Panc1 (cell line): ENCODE results near the gene TP53I11. TPM values are rescaled to one million over a fixed set of nuclear protein-coding genes. Genes with fewer than 3 reads are reported as not detected.

Source experiments
- ATAC-seq: fragments of 200-7000 bp; cut with Tn5 transposase; 2 replicates; pipeline ENCODE4 v1.9.1; 2020; ENCODE audit warnings: mild to moderate bottlenecking, moderate library complexity
- BruUV-seq: library from RNA; stranded (reverse); fragments of 400-500 nt; replicated peaks from 2 replicates; lab custom pipeline; 2021; lab: Mats Ljungman, UMichigan
- CTCF ChIA-PET: fragments of 300-600 bp; sonication (Branson Sonifier 250); formaldehyde crosslinking; loops from one replicate; lab custom pipeline; 2022; ENCODE audit warnings: antibody characterized with exemption; lab: Charles Lee
- POLR2A ChIA-PET: fragments of 300-600 bp; sonication (Branson Sonifier 250); formaldehyde crosslinking; loops from one replicate; lab custom pipeline; 2022; ENCODE audit warnings: antibody characterized with exemption; lab: Charles Lee
- DNase-seq: peaks from one replicate; pipeline ENCODE4 v3.0.0-alpha.2; 2010; ENCODE audit warnings: low read depth, low spot score
- H3K27ac ChIP-seq: 2 replicates; pipeline ENCODE4 v1.5.1; 2011; ENCODE audit warnings: mild to moderate bottlenecking, low read length, inconsistent platforms
- H3K27me3 ChIP-seq: fragments of 200-500 bp; sonication (Bioruptor generic); 2 replicates; pipeline ENCODE4 v1.6.0; 2014; ENCODE audit warnings: low read length, inconsistent platforms; ENCODE audit not compliant: control insufficient read depth, insufficient read depth
- H3K36me3 ChIP-seq: fragments of 200-500 bp; sonication (Bioruptor generic); 2 replicates; pipeline ENCODE4 v1.5.1; 2014; ENCODE audit warnings: inconsistent platforms, mild to moderate bottlenecking, low read length, moderate library complexity; ENCODE audit not compliant: control insufficient read depth, insufficient read depth
- H3K4me1 ChIP-seq: 2 replicates; pipeline ENCODE4 v1.5.1; 2011; ENCODE audit warnings: inconsistent platforms, mild to moderate bottlenecking, low read length, moderate library complexity; ENCODE audit not compliant: control insufficient read depth, insufficient read depth
- H3K4me3 ChIP-seq, 2 experiments: 2 replicates each; pipeline ENCODE4 v1.5.1; 2011 to 2012; ENCODE audit warnings: low read depth in 2 of 2, low read length in 2 of 2, mild to moderate bottlenecking in 2 of 2, inconsistent platforms in 1 of 2, moderate library complexity in 1 of 2
- H3K9me3 ChIP-seq: fragments of 200-500 bp; sonication (Bioruptor generic); 2 replicates; pipeline ENCODE4 v1.5.1; 2014; ENCODE audit warnings: low read depth, mild to moderate bottlenecking, inconsistent platforms, low read length, moderate library complexity; ENCODE audit not compliant: control insufficient read depth, insufficient read depth
- POLR2AphosphoS5 ChIP-seq: IDR thresholded peaks from 2 replicates; pipeline ENCODE4 v1.6.1; 2012; ENCODE audit warnings: mild to moderate bottlenecking, low read depth, low read length, moderate library complexity
- SIN3A ChIP-seq: IDR thresholded peaks from 2 replicates; pipeline ENCODE4 v1.6.1; 2012; ENCODE audit warnings: low read depth, mild to moderate bottlenecking, low read length, moderate library complexity, borderline replicate concordance; ENCODE audit not compliant: insufficient read depth
- TCF7L2 ChIP-seq: IDR thresholded peaks from 2 replicates; pipeline ENCODE4 v1.6.1; 2011; ENCODE audit warnings: mild to moderate bottlenecking, low read depth, low read length, inconsistent platforms
- in situ Hi-C: cut with HindIII; loops from 2 replicates; pipeline ENCODE4 v1.10.0; 2016; ENCODE audit warnings: low sequenced_read_pairs, low pct_unique_long_range_greater_than_20kb
- intact Hi-C: fragments of 100-400 bp; cut with micrococcal nuclease; formaldehyde crosslinking; loops from one replicate; pipeline ENCODE4 v1.10.0; 2022; ENCODE audit not compliant: unreplicated experiment
- total RNA-seq: library from RNA; stranded (reverse); gene quantifications from one replicate; pipeline ENCODE4 v1.2.1, GENCODE V29; 2021; ENCODE audit not compliant: unreplicated experiment
- TF ChIP-seq, protein P1 (sequence below): fragments of 450-650 bp; IDR thresholded peaks from 2 replicates; pipeline ENCODE4 v1.5.1; 2017; ENCODE audit warnings: mild to moderate bottlenecking
- TF ChIP-seq, protein P2 (sequence below), 2 experiments: IDR thresholded peaks; 2 replicates each; pipeline ENCODE4 v1.6.1; 2011 to 2012; ENCODE audit warnings: low read depth in 2 of 2, control low read depth in 1 of 2, low read length in 1 of 2, mild to moderate bottlenecking in 1 of 2, moderate library complexity in 1 of 2; ENCODE audit not compliant: insufficient read depth in 1 of 2

TP53I11 gene
- total RNA-seq, 1 experiment from 2014 or later, result 132 TPM

DNA sequence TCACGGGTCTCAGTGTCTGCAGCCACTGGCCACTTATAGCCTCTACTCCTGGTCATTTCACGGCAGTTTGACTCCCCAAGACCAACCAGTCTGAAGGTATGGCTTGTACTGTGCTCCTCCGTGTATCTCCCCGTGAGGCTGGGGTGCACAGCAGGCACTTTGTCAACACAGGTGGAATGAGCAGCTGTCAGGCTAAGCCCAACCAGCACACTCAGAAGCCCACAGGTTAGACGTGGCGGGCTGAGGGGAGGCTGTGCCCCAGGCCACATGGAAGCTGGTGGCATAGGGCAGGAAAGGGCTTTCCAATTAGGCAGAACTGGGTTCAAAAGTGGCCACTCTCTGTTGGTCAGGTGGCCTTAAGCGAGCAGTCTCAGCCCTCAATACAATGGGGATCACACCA, 7.0 kb downstream of the TP53I11 start:
- BruUV-seq, result no TSS peak
- CTCF ChIA-PET, result no interaction called here
- Histone ChIP-seq H3K36me3 (no peaks in the 10 kb centered on the region), H3K9me3 (no peaks in the 10 kb centered on the region), H3K4me3 (no peak overlapping the region), H3K27ac (no peak overlapping the region), H3K27me3 (no peaks in the 10 kb centered on the region), H3K4me1 (peaks cover 55% of the 10 kb centered on the region)
- ATAC-seq, result 0 out of 2 replicates have a peak, but pooled peaks have one; percentile 10
- intact Hi-C loops, result loop anchor here (10.0 kb wide), 1 partner anchor 71 kb away; no protein-coding TSS in a partner anchor
- POLR2A ChIA-PET, result no interaction called here
- in situ Hi-C loops, result no loop called here
- no peak for DNase-seq
- TF ChIP-seq SIN3A (no peak), POLR2AphosphoS5 (no peak), TCF7L2 (no peak)
- TF ChIP-seq, protein P1, sequence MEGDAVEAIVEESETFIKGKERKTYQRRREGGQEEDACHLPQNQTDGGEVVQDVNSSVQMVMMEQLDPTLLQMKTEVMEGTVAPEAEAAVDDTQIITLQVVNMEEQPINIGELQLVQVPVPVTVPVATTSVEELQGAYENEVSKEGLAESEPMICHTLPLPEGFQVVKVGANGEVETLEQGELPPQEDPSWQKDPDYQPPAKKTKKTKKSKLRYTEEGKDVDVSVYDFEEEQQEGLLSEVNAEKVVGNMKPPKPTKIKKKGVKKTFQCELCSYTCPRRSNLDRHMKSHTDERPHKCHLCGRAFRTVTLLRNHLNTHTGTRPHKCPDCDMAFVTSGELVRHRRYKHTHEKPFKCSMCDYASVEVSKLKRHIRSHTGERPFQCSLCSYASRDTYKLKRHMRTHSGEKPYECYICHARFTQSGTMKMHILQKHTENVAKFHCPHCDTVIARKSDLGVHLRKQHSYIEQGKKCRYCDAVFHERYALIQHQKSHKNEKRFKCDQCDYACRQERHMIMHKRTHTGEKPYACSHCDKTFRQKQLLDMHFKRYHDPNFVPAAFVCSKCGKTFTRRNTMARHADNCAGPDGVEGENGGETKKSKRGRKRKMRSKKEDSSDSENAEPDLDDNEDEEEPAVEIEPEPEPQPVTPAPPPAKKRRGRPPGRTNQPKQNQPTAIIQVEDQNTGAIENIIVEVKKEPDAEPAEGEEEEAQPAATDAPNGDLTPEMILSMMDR, result no peak
- TF ChIP-seq, protein P2, sequence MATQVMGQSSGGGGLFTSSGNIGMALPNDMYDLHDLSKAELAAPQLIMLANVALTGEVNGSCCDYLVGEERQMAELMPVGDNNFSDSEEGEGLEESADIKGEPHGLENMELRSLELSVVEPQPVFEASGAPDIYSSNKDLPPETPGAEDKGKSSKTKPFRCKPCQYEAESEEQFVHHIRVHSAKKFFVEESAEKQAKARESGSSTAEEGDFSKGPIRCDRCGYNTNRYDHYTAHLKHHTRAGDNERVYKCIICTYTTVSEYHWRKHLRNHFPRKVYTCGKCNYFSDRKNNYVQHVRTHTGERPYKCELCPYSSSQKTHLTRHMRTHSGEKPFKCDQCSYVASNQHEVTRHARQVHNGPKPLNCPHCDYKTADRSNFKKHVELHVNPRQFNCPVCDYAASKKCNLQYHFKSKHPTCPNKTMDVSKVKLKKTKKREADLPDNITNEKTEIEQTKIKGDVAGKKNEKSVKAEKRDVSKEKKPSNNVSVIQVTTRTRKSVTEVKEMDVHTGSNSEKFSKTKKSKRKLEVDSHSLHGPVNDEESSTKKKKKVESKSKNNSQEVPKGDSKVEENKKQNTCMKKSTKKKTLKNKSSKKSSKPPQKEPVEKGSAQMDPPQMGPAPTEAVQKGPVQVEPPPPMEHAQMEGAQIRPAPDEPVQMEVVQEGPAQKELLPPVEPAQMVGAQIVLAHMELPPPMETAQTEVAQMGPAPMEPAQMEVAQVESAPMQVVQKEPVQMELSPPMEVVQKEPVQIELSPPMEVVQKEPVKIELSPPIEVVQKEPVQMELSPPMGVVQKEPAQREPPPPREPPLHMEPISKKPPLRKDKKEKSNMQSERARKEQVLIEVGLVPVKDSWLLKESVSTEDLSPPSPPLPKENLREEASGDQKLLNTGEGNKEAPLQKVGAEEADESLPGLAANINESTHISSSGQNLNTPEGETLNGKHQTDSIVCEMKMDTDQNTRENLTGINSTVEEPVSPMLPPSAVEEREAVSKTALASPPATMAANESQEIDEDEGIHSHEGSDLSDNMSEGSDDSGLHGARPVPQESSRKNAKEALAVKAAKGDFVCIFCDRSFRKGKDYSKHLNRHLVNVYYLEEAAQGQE (IDR thresholded peaks at IDR 0.05; ENCODE audit: insufficient read depth in 1 of 2, low read depth in 2 of 2, low read length in 1 of 2), result no peak

DNA sequence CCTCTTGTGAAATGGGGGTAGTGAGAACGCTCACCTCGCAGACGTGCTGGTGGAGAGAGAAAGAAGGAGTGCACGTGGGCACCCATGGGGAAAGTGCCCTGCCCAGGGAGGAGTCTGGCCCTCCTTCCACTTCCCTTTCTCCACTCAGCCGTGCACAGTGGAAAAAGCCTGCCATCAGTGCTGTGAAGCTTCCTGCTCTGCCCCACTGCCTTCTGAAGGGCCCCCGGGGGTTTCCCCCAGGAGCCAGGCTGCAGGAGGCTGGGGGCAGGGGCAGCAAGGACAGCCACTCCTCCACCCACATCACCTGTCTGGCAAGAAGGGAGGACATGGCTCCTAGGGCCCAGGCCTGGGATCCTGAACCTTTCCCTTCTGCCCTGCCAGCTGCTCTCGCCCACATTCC, 7.6 kb downstream of the TP53I11 start:
- intact Hi-C loops (loop anchor here (10.0 kb wide), 1 partner anchor 72 kb away; no protein-coding TSS in a partner anchor), in situ Hi-C loops (no loop called here)
- DNase-seq, result no peak
- Histone ChIP-seq H3K27ac (no peak overlapping the region), H3K4me3 (no peak overlapping the region), H3K9me3 (no peaks in the 10 kb centered on the region), H3K27me3 (no peaks in the 10 kb centered on the region), H3K36me3 (no peaks in the 10 kb centered on the region), H3K4me1 (peaks cover 57% of the 10 kb centered on the region)
- ChIA-PET POLR2A (no interaction called here), CTCF (no interaction called here)
- TF ChIP-seq POLR2AphosphoS5 (no peak), SIN3A (no peak), TCF7L2 (no peak)
- TF ChIP-seq, protein P2 (IDR thresholded peaks at IDR 0.05; ENCODE audit: insufficient read depth in 1 of 2, low read depth in 2 of 2, low read length in 1 of 2), result no peak
- TF ChIP-seq, protein P1, result no peak
- ATAC-seq, result no peak
- BruUV-seq, result no TSS peak
